ENCODE results near the gene AGPS.

DNA sequence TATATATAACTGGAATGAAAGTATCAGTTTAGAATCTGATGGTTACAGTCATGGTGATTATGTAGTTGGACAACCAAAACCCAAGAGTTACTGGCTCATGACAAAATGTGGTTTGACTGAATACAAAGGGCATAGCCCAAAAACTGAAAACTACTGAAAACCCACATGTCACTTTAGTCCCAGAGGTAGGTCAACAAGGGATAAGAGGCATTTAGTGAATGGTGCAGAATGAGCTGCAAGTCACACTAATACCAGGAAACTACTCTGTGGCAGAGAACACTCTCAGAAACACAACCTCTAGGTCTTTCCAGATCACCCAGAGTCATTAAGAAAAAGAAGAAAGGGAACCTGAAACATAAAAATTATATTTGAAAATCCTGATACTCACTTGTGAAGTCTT is 154.5 kb downstream of the AGPS start:
- TF ChIP-seq, protein P1, sequence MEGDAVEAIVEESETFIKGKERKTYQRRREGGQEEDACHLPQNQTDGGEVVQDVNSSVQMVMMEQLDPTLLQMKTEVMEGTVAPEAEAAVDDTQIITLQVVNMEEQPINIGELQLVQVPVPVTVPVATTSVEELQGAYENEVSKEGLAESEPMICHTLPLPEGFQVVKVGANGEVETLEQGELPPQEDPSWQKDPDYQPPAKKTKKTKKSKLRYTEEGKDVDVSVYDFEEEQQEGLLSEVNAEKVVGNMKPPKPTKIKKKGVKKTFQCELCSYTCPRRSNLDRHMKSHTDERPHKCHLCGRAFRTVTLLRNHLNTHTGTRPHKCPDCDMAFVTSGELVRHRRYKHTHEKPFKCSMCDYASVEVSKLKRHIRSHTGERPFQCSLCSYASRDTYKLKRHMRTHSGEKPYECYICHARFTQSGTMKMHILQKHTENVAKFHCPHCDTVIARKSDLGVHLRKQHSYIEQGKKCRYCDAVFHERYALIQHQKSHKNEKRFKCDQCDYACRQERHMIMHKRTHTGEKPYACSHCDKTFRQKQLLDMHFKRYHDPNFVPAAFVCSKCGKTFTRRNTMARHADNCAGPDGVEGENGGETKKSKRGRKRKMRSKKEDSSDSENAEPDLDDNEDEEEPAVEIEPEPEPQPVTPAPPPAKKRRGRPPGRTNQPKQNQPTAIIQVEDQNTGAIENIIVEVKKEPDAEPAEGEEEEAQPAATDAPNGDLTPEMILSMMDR (IDR thresholded peaks at IDR 0.05), result no peak
- no peak for TF ChIP-seq EZH2phosphoT487 (IDR thresholded peaks at IDR 0.05; ENCODE audit: borderline replicate concordance, low read depth)
- TF ChIP-seq, protein P2, sequence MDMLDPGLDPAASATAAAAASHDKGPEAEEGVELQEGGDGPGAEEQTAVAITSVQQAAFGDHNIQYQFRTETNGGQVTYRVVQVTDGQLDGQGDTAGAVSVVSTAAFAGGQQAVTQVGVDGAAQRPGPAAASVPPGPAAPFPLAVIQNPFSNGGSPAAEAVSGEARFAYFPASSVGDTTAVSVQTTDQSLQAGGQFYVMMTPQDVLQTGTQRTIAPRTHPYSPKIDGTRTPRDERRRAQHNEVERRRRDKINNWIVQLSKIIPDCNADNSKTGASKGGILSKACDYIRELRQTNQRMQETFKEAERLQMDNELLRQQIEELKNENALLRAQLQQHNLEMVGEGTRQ (IDR thresholded peaks at IDR 0.05; ENCODE audit: borderline replicate concordance, low read depth, low read length), result no peak
- TF ChIP-seq TAF1 (IDR thresholded peaks at IDR 0.05; ENCODE audit: borderline replicate concordance, low read depth, low read length), result no peak
- no peak for TF ChIP-seq POLR2AphosphoS5 (IDR thresholded peaks at IDR 0.05; ENCODE audit: low read depth, low read length)
- TF ChIP-seq FOSL2 (IDR thresholded peaks at IDR 0.05; ENCODE audit: borderline replicate concordance, low read depth), result no peak
- no peak for TF ChIP-seq FOXJ3 (CRISPR knock-in tag; IDR thresholded peaks at IDR 0.05)
- TF ChIP-seq EP300 (IDR thresholded peaks at IDR 0.05; ENCODE audit: borderline replicate concordance in 1 of 2, low read depth in 1 of 2, low read length in 1 of 2), result no peak
- no peak for TF ChIP-seq JUND (IDR thresholded peaks at IDR 0.05)
- no peak for TF ChIP-seq SMC3 (IDR thresholded peaks at IDR 0.05; ENCODE audit: low read depth, low read length)
- no peak for TF ChIP-seq ELF1 (IDR thresholded peaks at IDR 0.05)
- no peak for TF ChIP-seq CHD2 (IDR thresholded peaks at IDR 0.05; ENCODE audit: low read length, partially characterized antibody)
- TF ChIP-seq, protein P3, sequence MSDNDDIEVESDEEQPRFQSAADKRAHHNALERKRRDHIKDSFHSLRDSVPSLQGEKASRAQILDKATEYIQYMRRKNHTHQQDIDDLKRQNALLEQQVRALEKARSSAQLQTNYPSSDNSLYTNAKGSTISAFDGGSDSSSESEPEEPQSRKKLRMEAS (IDR thresholded peaks at IDR 0.05; ENCODE audit: low read depth), result no peak

Data from SK-N-SH (cell line).